ENCODE results near the gene ST3GAL2. TPM values are rescaled to one million over a fixed set of nuclear protein-coding genes. Genes with fewer than 3 reads are reported as not detected.
"Not testable (repeated sequence)": the region's sequence is repeated elsewhere in the genome, so short reads cannot be mapped to it uniquely, and the experiment has no call there.

ST3GAL2 gene
- total RNA-seq, 3 donors from 2014 or later: 7.8 to 13.4 (median 11.5) TPM

DNA sequence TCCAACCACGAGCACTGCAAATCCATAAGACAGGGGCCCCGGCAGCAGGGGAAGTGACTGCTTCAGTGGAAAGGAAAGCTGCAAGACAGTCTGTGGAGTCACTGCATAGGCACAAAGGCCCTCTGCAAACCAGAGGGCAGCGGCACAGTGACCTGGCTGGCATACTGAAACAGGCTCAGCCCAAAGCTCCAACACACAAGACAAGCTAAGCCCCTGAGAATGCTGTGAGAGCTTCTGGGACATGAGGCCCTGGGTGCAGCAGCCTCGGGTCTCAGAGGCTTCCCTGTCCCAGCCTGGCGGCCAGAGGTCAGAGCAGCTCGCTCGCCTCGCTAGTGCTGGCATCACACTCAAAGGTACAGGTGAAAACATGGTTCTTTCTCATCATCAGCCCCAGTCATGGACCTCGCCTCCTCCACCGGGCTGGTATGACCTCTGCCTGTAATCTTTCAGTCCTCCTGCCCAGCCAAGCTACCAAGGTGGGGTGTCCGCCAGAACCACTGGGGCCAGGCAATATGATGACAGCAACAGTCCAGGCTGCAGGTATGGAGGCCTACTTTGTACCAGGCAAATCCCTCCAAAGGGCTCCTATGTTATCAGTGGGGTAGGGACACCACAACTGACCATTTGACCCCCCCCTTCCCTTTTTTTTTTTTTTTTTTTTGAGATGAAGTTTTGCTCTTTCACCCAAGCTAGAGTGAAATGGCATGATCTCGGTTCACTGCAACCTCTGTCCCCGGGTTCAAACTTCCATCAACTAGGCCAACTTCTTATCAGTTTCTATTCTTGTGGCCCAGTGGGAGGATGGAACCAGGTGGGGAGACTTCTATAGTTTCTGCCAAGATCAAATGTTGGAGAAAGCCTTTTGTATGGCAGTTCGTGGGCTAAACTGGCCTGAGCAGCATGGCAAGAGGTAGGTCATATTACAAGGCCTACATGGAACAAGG lies 19.2 kb downstream of the ST3GAL2 start:
- H3K9me3 ChIP-seq: no peaks in the 10 kb centered on the region
- H3K4me3 ChIP-seq: no peak overlapping the region
- no peak for TF ChIP-seq POLR2A (IDR thresholded peaks at IDR 0.05)
- no peak overlapping the region for H3K27ac ChIP-seq
- no peaks in the 10 kb centered on the region for H3K36me3 ChIP-seq
- no peaks in the 10 kb centered on the region for H3K4me1 ChIP-seq
- H3K27me3 ChIP-seq: no peaks in the 10 kb centered on the region
- intact Hi-C loops (cut with DNase I; ENCODE audit: low total_unique reads): no loop called here
- DNase-seq (ENCODE audit: low spot score in 2 of 2): no peak

DNA sequence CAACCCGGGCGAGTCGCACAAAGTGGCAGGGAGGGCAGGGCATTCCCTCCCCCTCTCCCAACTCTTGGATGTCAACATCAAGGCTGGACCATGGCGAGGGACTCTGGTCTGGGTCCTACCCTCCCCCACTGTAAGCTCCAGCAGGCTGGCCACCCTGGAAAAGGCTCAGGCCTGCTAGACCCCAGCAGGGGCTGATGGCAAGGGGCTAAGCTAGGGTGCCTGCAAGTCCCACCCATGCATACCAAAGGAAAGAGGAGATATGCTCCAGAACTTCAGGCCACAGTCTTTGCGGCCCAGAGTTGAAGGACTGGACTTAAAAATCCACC lies 19.9 kb downstream of the ST3GAL2 start:
- intact Hi-C loops (cut with DNase I; ENCODE audit: low total_unique reads): no loop called here
- Histone ChIP-seq H3K4me1 (no peaks in the 10 kb centered on the region), H3K27me3 (no peaks in the 10 kb centered on the region), H3K4me3 (no peak overlapping the region), H3K27ac (no peak overlapping the region), H3K9me3 (no peaks in the 10 kb centered on the region), H3K36me3 (no peaks in the 10 kb centered on the region)
- no peak for TF ChIP-seq POLR2A (IDR thresholded peaks at IDR 0.05)
- no peak for TF ChIP-seq CTCF (IDR thresholded peaks at IDR 0.05)
- no peak for TF ChIP-seq POLR2AphosphoS5 (IDR thresholded peaks at IDR 0.05)
- DNase-seq (ENCODE audit: low spot score in 2 of 2): no peak

- intact Hi-C loops (cut with DNase I; ENCODE audit: low total_unique reads): no loop called here
- no peaks in the 10 kb centered on the region for H3K4me1 ChIP-seq
- H3K9me3 ChIP-seq: no peaks in the 10 kb centered on the region
- DNase-seq (ENCODE audit: low spot score in 2 of 2): no peak
- no peak overlapping the region for H3K27ac ChIP-seq
- no peak for TF ChIP-seq CTCF (IDR thresholded peaks at IDR 0.05)
- TF ChIP-seq POLR2A (IDR thresholded peaks at IDR 0.05): no peak
- TF ChIP-seq POLR2AphosphoS5 (IDR thresholded peaks at IDR 0.05): no peak
- no peaks in the 10 kb centered on the region for H3K36me3 ChIP-seq
- H3K4me3 ChIP-seq: no peak overlapping the region
- no peaks in the 10 kb centered on the region for H3K27me3 ChIP-seq
Observed at GRCh38 chr16:70418274-70418992, 20.5 kb downstream of the ST3GAL2 start.

GRCh38 chr16:70417661-70418060 lies 21.2 kb downstream of the ST3GAL2 start:
- no peak for DNase-seq (ENCODE audit: low spot score in 2 of 2)
- Histone ChIP-seq H3K9me3 (no peaks in the 10 kb centered on the region), H3K4me1 (no peaks in the 10 kb centered on the region), H3K27ac (no peak overlapping the region), H3K4me3 (no peak overlapping the region), H3K36me3 (no peaks in the 10 kb centered on the region), H3K27me3 (no peaks in the 10 kb centered on the region)
- TF ChIP-seq POLR2AphosphoS5 (IDR thresholded peaks at IDR 0.05) (no peak), CTCF (IDR thresholded peaks at IDR 0.05) (no peak), POLR2A (IDR thresholded peaks at IDR 0.05) (no peak)
- intact Hi-C loops (cut with DNase I; ENCODE audit: low total_unique reads): no loop called here

DNA sequence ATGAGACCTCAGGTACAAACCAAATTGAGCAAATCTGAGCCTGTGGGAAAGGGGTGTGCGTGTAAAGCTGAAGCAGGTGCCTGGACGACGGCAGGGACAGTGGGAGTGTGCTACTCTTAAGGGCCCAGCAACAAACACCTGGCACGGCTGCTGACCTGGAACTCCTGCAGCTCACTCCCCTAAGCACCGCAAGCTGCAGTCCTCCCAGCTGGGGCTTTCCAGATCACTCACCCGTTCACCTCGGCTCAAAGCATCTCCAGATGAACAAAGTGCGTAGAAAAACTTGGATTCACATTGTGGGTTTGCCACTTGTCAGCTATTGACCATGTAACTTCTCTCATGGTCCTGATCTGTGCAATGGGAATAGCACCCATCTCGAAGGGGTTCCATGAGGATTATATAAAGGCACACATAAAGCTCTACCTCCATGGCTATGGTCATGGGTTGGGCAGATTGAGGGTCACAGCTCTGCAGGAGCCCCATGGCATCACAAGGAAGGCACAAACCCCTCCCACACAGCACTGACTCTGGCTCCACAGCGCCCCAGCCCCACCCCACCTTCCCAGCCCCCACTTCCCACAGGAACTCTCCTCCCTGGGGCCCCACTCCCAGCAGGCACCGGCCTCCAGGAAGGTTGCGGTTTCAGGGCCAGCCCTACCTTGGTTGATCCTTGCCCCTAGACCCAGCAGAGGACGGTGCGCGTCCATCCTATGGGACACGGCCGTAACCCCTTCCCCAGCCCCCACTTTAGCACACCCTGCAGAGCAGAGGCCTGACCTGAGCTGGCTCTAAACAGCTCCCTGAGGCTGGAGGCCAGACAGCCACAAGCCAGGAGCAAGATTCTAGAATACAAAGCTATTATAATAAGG lies 21.9 kb downstream of the ST3GAL2 start:
- Histone ChIP-seq H3K4me1 (no peaks in the 10 kb centered on the region), H3K27me3 (no peaks in the 10 kb centered on the region), H3K9me3 (no peaks in the 10 kb centered on the region), H3K36me3 (no peaks in the 10 kb centered on the region), H3K4me3 (no peak overlapping the region), H3K27ac (no peak overlapping the region)
- no peak for TF ChIP-seq POLR2AphosphoS5 (IDR thresholded peaks at IDR 0.05)
- TF ChIP-seq CTCF (IDR thresholded peaks at IDR 0.05): no peak
- TF ChIP-seq POLR2A (IDR thresholded peaks at IDR 0.05): no peak
- intact Hi-C loops (cut with DNase I; ENCODE audit: low total_unique reads): no loop called here
- DNase-seq (ENCODE audit: low spot score in 2 of 2): no peak

DNA sequence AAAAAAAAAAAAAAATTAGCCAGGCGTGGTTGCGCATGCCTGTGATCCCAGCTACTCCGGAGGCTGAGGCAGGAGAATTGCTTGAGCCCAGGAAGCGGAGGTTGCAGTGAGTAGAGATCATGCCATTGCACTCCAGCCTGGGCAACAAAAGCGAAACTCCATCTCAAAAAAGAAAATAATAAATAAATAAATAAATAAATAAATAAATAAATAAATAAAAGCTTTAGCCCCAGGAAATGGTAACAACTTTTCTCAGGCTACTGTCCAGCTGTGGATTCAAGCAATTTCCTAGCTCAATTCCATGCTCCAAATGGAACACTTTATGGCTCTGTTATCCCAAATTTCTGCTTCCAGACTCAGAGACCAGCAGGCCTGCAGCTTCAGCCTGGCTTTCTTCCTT lies 25.3 kb downstream of the ST3GAL2 start:
- intact Hi-C loops (cut with DNase I; ENCODE audit: low total_unique reads): not testable (repeated sequence)

More for the DNA sequence above, 25.3 kb downstream of the ST3GAL2 start:
- not testable (repeated sequence) for H3K36me3 ChIP-seq; DNase-seq (ENCODE audit: low spot score in 2 of 2); H3K4me1 ChIP-seq; H3K4me3 ChIP-seq; H3K9me3 ChIP-seq; H3K27me3 ChIP-seq
- peak overlapping the region in 1 of 2 donors; percentile 25 for H3K27ac ChIP-seq
